OCI-LY1 (cell line): ENCODE measurements around the gene CREM.

Source experiments
- H2AFZ ChIP-seq: fragments of 200-600 bp; sonication (generic), shearing (Covaris generic); 2 replicates; pipeline ENCODE4 v1.6.0; 2014; ENCODE audit warnings: antibody characterized with exemption, mild to moderate bottlenecking, low read length
- H3F3A ChIP-seq: fragments of 200-600 bp; sonication (generic), shearing (Covaris generic); 2 replicates; pipeline ENCODE4 v1.6.0; 2014; ENCODE audit warnings: mild to moderate bottlenecking, antibody characterized with exemption, low read length, moderate library complexity; ENCODE audit not compliant: insufficient read depth
- H3K27ac ChIP-seq: fragments of 200-600 bp; sonication (generic); 2 replicates; pipeline ENCODE4 v1.5.1; 2014; ENCODE audit warnings: low read length, mixed run types, mild to moderate bottlenecking, low read depth; ENCODE audit not compliant: poor library complexity, severe bottlenecking
- H3K27me3 ChIP-seq: fragments of 200-600 bp; sonication (generic); 2 replicates; pipeline ENCODE4 v1.6.0; 2014; ENCODE audit warnings: antibody characterized with exemption, mild to moderate bottlenecking, low read length, moderate library complexity; ENCODE audit not compliant: insufficient read depth
- H3K36me3 ChIP-seq: fragments of 200-600 bp; sonication (generic); 2 replicates; pipeline ENCODE4 v1.6.1; 2014; ENCODE audit warnings: mild to moderate bottlenecking, antibody characterized with exemption, low read length, moderate library complexity, mixed read lengths; ENCODE audit not compliant: insufficient read depth
- H3K4me1 ChIP-seq: fragments of 200-600 bp; sonication (generic); 2 replicates; pipeline ENCODE4 v1.5.1; 2014; ENCODE audit warnings: mild to moderate bottlenecking, low read length, moderate library complexity; ENCODE audit not compliant: insufficient read depth, severe bottlenecking
- H3K4me2 ChIP-seq: fragments of 200-600 bp; sonication (generic), shearing (Covaris generic); 2 replicates; pipeline ENCODE4 v1.6.1; 2014; ENCODE audit warnings: low read length
- H3K4me3 ChIP-seq: fragments of 200-600 bp; sonication (generic); 2 replicates; pipeline ENCODE4 v1.5.1; 2014; ENCODE audit warnings: low read length, low read depth, mild to moderate bottlenecking, mixed read lengths; ENCODE audit not compliant: poor library complexity, severe bottlenecking
- H3K79me2 ChIP-seq: fragments of 200-600 bp; shearing (Covaris generic); 2 replicates; pipeline ENCODE4 v1.6.1; 2016; ENCODE audit warnings: mixed run types, low read length, mixed read lengths; ENCODE audit not compliant: insufficient read depth
- H3K9ac ChIP-seq: fragments of 200-600 bp; sonication (generic), shearing (Covaris generic); 2 replicates; pipeline ENCODE4 v1.6.1; 2014; ENCODE audit warnings: mild to moderate bottlenecking, low read length, mixed read lengths
- H3K9me2 ChIP-seq: fragments of 200-600 bp; sonication (generic), shearing (Covaris generic); 2 replicates; pipeline ENCODE4 v1.6.1; 2014; ENCODE audit warnings: low read depth, mild to moderate bottlenecking, low read length, mixed read lengths
- H3K9me3 ChIP-seq: fragments of 200-600 bp; shearing (Covaris generic); 2 replicates; pipeline ENCODE4 v1.6.1; 2014; ENCODE audit warnings: low read length, mixed read lengths
- H4K20me1 ChIP-seq: fragments of 200-600 bp; sonication (generic), shearing (Covaris generic); 2 replicates; pipeline ENCODE4 v1.6.0; 2016; ENCODE audit warnings: mild to moderate bottlenecking, low read length; ENCODE audit not compliant: insufficient read depth
- EZH2 ChIP-seq: fragments of 200-600 bp; sonication (generic), shearing (Covaris generic); IDR thresholded peaks from 2 replicates; pipeline ENCODE4 v1.8.0; 2017; ENCODE audit warnings: borderline replicate concordance, mixed run types, mild to moderate bottlenecking, antibody characterized with exemption, low read length, moderate library complexity, mixed read lengths
- TF ChIP-seq, protein P1 (sequence below): fragments of 200-600 bp; sonication (generic), shearing (Covaris generic); IDR thresholded peaks from 2 replicates; pipeline ENCODE4 v1.5.1; 2017; ENCODE audit warnings: mild to moderate bottlenecking, antibody characterized with exemption, low read length, moderate library complexity, mixed read lengths

The CREM gene

GRCh38 chr10:35083242-35083641 lies 43.4 kb upstream of the CREM start:
- Histone ChIP-seq H3K27me3 (no peaks in the 10 kb centered on the region), H3K79me2 (peaks cover 74% of the 10 kb centered on the region), H3K27ac (no peak overlapping the region), H4K20me1 (no peaks in the 10 kb centered on the region), H3K4me2 (no peak overlapping the region), H3K4me1 (no peaks in the 10 kb centered on the region), H3K36me3 (peaks cover 27% of the 10 kb centered on the region), H3K9me2 (no peaks in the 10 kb centered on the region), H3K9me3 (peaks cover 8% of the 10 kb centered on the region; the same call in 1 of the 2 replicates), H3K9ac (no peak overlapping the region), H2AFZ (no peak overlapping the region), H3K4me3 (no peak overlapping the region), H3F3A (no peaks in the 10 kb centered on the region)
- TF ChIP-seq, protein P1, sequence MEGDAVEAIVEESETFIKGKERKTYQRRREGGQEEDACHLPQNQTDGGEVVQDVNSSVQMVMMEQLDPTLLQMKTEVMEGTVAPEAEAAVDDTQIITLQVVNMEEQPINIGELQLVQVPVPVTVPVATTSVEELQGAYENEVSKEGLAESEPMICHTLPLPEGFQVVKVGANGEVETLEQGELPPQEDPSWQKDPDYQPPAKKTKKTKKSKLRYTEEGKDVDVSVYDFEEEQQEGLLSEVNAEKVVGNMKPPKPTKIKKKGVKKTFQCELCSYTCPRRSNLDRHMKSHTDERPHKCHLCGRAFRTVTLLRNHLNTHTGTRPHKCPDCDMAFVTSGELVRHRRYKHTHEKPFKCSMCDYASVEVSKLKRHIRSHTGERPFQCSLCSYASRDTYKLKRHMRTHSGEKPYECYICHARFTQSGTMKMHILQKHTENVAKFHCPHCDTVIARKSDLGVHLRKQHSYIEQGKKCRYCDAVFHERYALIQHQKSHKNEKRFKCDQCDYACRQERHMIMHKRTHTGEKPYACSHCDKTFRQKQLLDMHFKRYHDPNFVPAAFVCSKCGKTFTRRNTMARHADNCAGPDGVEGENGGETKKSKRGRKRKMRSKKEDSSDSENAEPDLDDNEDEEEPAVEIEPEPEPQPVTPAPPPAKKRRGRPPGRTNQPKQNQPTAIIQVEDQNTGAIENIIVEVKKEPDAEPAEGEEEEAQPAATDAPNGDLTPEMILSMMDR, result no peak
- TF ChIP-seq EZH2, result no peak

DNA sequence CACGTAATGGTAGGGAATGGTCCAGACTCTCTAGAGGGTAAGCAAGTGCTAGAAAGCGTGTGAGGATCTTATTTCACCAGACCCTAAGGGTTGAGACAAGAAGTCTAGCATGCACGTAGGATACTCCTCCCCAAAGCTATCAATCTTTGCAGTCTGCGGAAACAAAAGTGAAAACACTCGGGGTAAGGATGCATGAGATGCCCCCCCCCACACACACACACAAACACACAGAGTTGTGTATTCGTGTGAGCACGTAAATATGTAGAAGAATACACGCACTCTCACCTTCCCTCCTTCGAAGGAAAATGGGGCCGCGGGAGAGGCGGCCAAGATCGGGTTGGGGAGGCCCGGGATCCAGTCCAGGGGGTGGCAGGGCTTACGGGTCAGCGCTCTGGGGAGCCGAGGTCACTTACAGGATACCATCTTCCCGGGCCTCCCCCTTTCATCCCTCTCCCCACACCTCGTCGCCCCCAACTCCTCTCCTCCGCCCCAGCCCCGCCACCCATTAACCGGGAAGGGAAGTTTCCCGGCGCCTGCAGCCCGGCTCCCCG lies 37.0 kb upstream of the CREM start:
- H3K9me2 ChIP-seq, result no peaks in the 10 kb centered on the region
- peaks cover 42% of the 10 kb centered on the region for H3K79me2 ChIP-seq
- no peaks in the 10 kb centered on the region for H3K27me3 ChIP-seq
- H3F3A ChIP-seq, result no peaks in the 10 kb centered on the region
- TF ChIP-seq, protein P1, result no peak
- TF ChIP-seq EZH2, result no peak
- no peak overlapping the region for H3K27ac ChIP-seq
- H3K4me2 ChIP-seq, result peak overlapping the region; percentile 89
- H2AFZ ChIP-seq, result no peak overlapping the region
- H4K20me1 ChIP-seq, result no peaks in the 10 kb centered on the region
- H3K9me3 ChIP-seq, result 0 out of 2 replicates have a peak, but pooled peaks cover 3% of the 10 kb centered on the region
- H3K36me3 ChIP-seq, result no peaks in the 10 kb centered on the region
- H3K4me1 ChIP-seq, result peaks cover 19% of the 10 kb centered on the region
- H3K4me3 ChIP-seq, result peak overlapping the region; percentile 79
- H3K9ac ChIP-seq, result peak overlapping the region; percentile 95

GRCh38 chr10:35090162-35090954 lies 36.3 kb upstream of the CREM start, which contains the start of gene CUL2:
TSS of gene CUL2 (minus strand) at chr10:35090341. CDS start at chr10:35071317, 19,024 bp downstream.
- H3K4me2 ChIP-seq, result peak within 1 kb of the TSS; percentile 89
- TF ChIP-seq EZH2, result no peak
- TF ChIP-seq, protein P1, result no peak
- peaks cover 19% of the 10 kb centered on the region for H3K4me1 ChIP-seq
- peak within 1 kb of the TSS; percentile 87 for H2AFZ ChIP-seq
- no peaks in the 10 kb centered on the region for H3K9me2 ChIP-seq
- H3K79me2 ChIP-seq, result peaks cover 40% of the 10 kb centered on the region
- H3K27me3 ChIP-seq, result no peaks in the 10 kb centered on the region
- peak within 1 kb of the TSS; percentile 68 for H3K27ac ChIP-seq
- H3K9ac ChIP-seq, result peak within 1 kb of the TSS; percentile 95
- no peaks in the 10 kb centered on the region for H4K20me1 ChIP-seq
- peak within 1 kb of the TSS; percentile 79 for H3K4me3 ChIP-seq
- H3K9me3 ChIP-seq, result 0 out of 2 replicates have a peak, but pooled peaks cover 3% of the 10 kb centered on the region
- H3F3A ChIP-seq, result no peaks in the 10 kb centered on the region
- no peaks in the 10 kb centered on the region for H3K36me3 ChIP-seq
